SU-DHL-6 (cell line): ENCODE results near the gene ARID3B.

Experiments
- EZH2phosphoT487 ChIP-seq: fragments of 200-600 bp; sonication (generic), shearing (Covaris generic); conservative IDR thresholded peaks from 2 replicates; pipeline ENCODE4 v1.6.1; 2018; ENCODE audit warnings: mild to moderate bottlenecking, antibody characterized with exemption, low read length, moderate library complexity, mixed read lengths
- TF ChIP-seq, protein P1 (sequence below): fragments of 200-600 bp; sonication (generic); IDR thresholded peaks from one replicate; pipeline ENCODE4 v1.5.1; 2017; ENCODE audit warnings: antibody characterized with exemption, mild to moderate bottlenecking, low read length, moderate library complexity; ENCODE audit not compliant: insufficient read depth, poor library complexity, severe bottlenecking

DNA sequence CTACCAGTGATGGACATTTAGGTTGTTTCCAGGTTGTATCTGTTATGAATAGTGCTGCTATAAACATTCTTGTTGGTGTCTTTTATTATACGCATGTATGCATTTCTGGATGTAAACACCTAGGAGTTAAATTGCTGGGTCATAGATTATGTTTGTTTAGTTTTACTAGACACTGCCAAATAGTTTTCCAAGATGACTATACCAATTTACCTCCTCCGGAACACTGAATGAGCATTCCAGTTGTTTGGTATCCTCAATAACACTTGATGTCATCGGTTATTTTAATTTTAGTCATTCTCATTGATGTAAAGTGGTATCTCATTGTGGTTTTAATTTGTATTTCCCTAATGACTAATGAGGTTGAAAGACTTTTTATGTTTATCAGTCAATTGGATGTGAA lies 36.6 kb upstream of the ARID3B start:
- TF ChIP-seq, protein P1, sequence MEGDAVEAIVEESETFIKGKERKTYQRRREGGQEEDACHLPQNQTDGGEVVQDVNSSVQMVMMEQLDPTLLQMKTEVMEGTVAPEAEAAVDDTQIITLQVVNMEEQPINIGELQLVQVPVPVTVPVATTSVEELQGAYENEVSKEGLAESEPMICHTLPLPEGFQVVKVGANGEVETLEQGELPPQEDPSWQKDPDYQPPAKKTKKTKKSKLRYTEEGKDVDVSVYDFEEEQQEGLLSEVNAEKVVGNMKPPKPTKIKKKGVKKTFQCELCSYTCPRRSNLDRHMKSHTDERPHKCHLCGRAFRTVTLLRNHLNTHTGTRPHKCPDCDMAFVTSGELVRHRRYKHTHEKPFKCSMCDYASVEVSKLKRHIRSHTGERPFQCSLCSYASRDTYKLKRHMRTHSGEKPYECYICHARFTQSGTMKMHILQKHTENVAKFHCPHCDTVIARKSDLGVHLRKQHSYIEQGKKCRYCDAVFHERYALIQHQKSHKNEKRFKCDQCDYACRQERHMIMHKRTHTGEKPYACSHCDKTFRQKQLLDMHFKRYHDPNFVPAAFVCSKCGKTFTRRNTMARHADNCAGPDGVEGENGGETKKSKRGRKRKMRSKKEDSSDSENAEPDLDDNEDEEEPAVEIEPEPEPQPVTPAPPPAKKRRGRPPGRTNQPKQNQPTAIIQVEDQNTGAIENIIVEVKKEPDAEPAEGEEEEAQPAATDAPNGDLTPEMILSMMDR, result no peak
- no peak for TF ChIP-seq EZH2phosphoT487
